GM23338 (cell line): ENCODE results near the gene ELF5. TPM values are rescaled to one million over a fixed set of nuclear protein-coding genes. Genes with fewer than 3 reads are reported as not detected.

Experiments used
- ATAC-seq: fragments of 200-7000 bp; cut with Tn5 transposase; 3 replicates; pipeline ENCODE4 v1.9.1; 2020
- DNase-seq: peaks from one replicate; pipeline ENCODE4 v3.0.0-alpha.2; 2015; ENCODE audit warnings: low spot score
- H2AFZ ChIP-seq: fragments of 200-600 bp; sonication (generic); 2 replicates; pipeline ENCODE4 v1.8.0; 2016; ENCODE audit warnings: antibody characterized with exemption, mild to moderate bottlenecking, moderate library complexity
- H3F3A ChIP-seq: fragments of 200-600 bp; sonication (generic); replicated peaks from 2 replicates; pipeline ENCODE4 v1.8.0; 2017; ENCODE audit warnings: antibody characterized with exemption, mixed run types, low read depth
- H3K27ac ChIP-seq: fragments of 200-600 bp; sonication (generic); 2 replicates; pipeline ENCODE4 v1.6.1; 2016; ENCODE audit warnings: low read depth
- H3K27me3 ChIP-seq: fragments of 200-600 bp; sonication (generic); 2 replicates; pipeline ENCODE4 v1.8.0; 2016; ENCODE audit warnings: mild to moderate bottlenecking, mixed run types, moderate library complexity; ENCODE audit not compliant: insufficient read depth
- H3K36me3 ChIP-seq: fragments of 200-600 bp; sonication (generic); 2 replicates; pipeline ENCODE4 v1.8.0; 2016; ENCODE audit warnings: mild to moderate bottlenecking; ENCODE audit not compliant: insufficient read depth
- H3K4me1 ChIP-seq: fragments of 200-600 bp; sonication (generic); 2 replicates; pipeline ENCODE4 v1.8.0; 2016; ENCODE audit warnings: mild to moderate bottlenecking, moderate library complexity; ENCODE audit not compliant: insufficient read depth
- H3K4me2 ChIP-seq: fragments of 200-600 bp; sonication (generic); 2 replicates; pipeline ENCODE4 v1.7.1; 2017; ENCODE audit warnings: mixed run types
- H3K4me3 ChIP-seq: fragments of 200-600 bp; sonication (generic); 2 replicates; pipeline ENCODE4 v1.6.1; 2016; ENCODE audit warnings: mixed run types
- H3K79me2 ChIP-seq: fragments of 200-600 bp; sonication (generic); replicated peaks from 2 replicates; pipeline ENCODE4 v1.8.0; 2017; ENCODE audit warnings: mild to moderate bottlenecking; ENCODE audit not compliant: insufficient read depth
- H3K9me2 ChIP-seq: fragments of 200-600 bp; sonication (generic); 2 replicates; pipeline ENCODE4 v1.8.0; 2017; ENCODE audit not compliant: insufficient read depth
- H4K20me1 ChIP-seq: fragments of 200-600 bp; sonication (generic); replicated peaks from 2 replicates; pipeline ENCODE4 v1.8.0; 2017; ENCODE audit warnings: mild to moderate bottlenecking; ENCODE audit not compliant: insufficient read depth
- H3K27ac Mint-ChIP-seq: 2 replicates; pipeline ENCODE4 v1.8.0; 2020; ENCODE audit warnings: inconsistent platforms, mild to moderate bottlenecking, moderate library complexity, mixed read lengths
- H3K27me3 Mint-ChIP-seq: 3 replicates; pipeline ENCODE4 v1.8.0; 2022; ENCODE audit warnings: low read depth, mild to moderate bottlenecking, moderate library complexity, mixed read lengths, inconsistent platforms; ENCODE audit not compliant: insufficient read depth, poor library complexity
- H3K36me3 Mint-ChIP-seq: 3 replicates; pipeline ENCODE4 v1.8.0; 2021; ENCODE audit warnings: low read depth, mild to moderate bottlenecking, inconsistent platforms, moderate library complexity, mixed read lengths
- H3K4me1 Mint-ChIP-seq: 3 replicates; pipeline ENCODE4 v1.8.0; 2020; ENCODE audit warnings: mild to moderate bottlenecking, inconsistent platforms, mixed read lengths
- H3K4me3 Mint-ChIP-seq: 3 replicates; pipeline ENCODE4 v1.8.0; 2021; ENCODE audit warnings: moderate library complexity, mild to moderate bottlenecking, inconsistent platforms, mixed read lengths
- H3K9me3 Mint-ChIP-seq: 3 replicates; pipeline ENCODE4 v1.8.0; 2020; ENCODE audit warnings: moderate library complexity, mild to moderate bottlenecking, inconsistent platforms, mixed read lengths
- CREB1 ChIP-seq: fragments of 250-450 bp; sonication (Bioruptor Pico); IDR thresholded peaks from 2 replicates; pipeline ENCODE4 v1.5.0; 2020; ENCODE audit warnings: low read depth, mild to moderate bottlenecking, moderate library complexity
- EZH2 ChIP-seq: fragments of 200-600 bp; sonication (generic); IDR thresholded peaks from one replicate; pipeline ENCODE4 v1.8.0; 2017; ENCODE audit warnings: antibody characterized with exemption, mild to moderate bottlenecking, low read depth; ENCODE audit not compliant: unreplicated experiment
- EZH2phosphoT487 ChIP-seq: fragments of 200-600 bp; sonication (generic); IDR thresholded peaks from one replicate; pipeline ENCODE4 v1.8.1; 2018; ENCODE audit warnings: antibody characterized with exemption; ENCODE audit not compliant: unreplicated experiment
- JUNB ChIP-seq: IDR thresholded peaks from one replicate; pipeline ENCODE4 v1.6.1; 2016; ENCODE audit warnings: antibody characterized with exemption; ENCODE audit not compliant: unreplicated experiment
- NANOG ChIP-seq: IDR thresholded peaks from 2 replicates; pipeline ENCODE4 v1.6.1; 2016; ENCODE audit warnings: antibody characterized with exemption, borderline replicate concordance
- POLR2AphosphoS5 ChIP-seq: IDR thresholded peaks from 2 replicates; pipeline ENCODE4 v1.6.1; 2016; ENCODE audit warnings: antibody characterized with exemption, low read depth
- STAT1 ChIP-seq: IDR thresholded peaks from one replicate; pipeline ENCODE4 v1.6.1; 2016; ENCODE audit warnings: antibody characterized with exemption; ENCODE audit not compliant: unreplicated experiment
- ZNF114 ChIP-seq: fragments of 250-450 bp; sonication (Bioruptor Pico); IDR thresholded peaks from 2 replicates; pipeline ENCODE4 v1.5.0; 2020; ENCODE audit warnings: mild to moderate bottlenecking, moderate library complexity
- ZNF331 ChIP-seq: fragments of 250-450 bp; sonication (Bioruptor Pico); IDR thresholded peaks from 2 replicates; pipeline ENCODE4 v1.5.0; 2020; ENCODE audit warnings: low read depth, mild to moderate bottlenecking, moderate library complexity
- polyA plus RNA-seq: library from polyadenylated mRNA; unstranded; fragments of >200 nt; fragmentation: Nextera tagmentation; extraction: Ambion mirVana; gene quantifications from 2 replicates; pipeline ENCODE4 v1.2.1, GENCODE V29; 2016
- total RNA-seq: library from RNA; depleted of rRNA; stranded (reverse); fragments of >200 nt; shearing (Covaris generic); gene quantifications from 2 replicates; pipeline ENCODE4 v1.2.3, GENCODE V29; 2014
- TF ChIP-seq, protein P1 (sequence below): IDR thresholded peaks from 2 replicates; pipeline ENCODE4 v1.6.1; 2016; ENCODE audit warnings: antibody characterized with exemption
- TF ChIP-seq, protein P2 (sequence below): IDR thresholded peaks from one replicate; pipeline ENCODE4 v1.6.1; 2018; ENCODE audit warnings: antibody characterized with exemption; ENCODE audit not compliant: unreplicated experiment
- TF ChIP-seq, protein P3 (sequence below): fragments of 250-450 bp; sonication (Bioruptor Pico); IDR thresholded peaks from 2 replicates; pipeline ENCODE4 v1.5.0; 2020; ENCODE audit warnings: mild to moderate bottlenecking, moderate library complexity
- TF ChIP-seq, protein P4 (sequence below), 2 experiments: fragments of 200-600 bp in 1 of 2; sonication (generic) in 1 of 2; conservative IDR thresholded peaks; 2 replicates each; pipeline versions ENCODE4 v1.5.1 to v1.6.1; 2016 to 2017; ENCODE audit warnings: antibody characterized with exemption in 2 of 2, low read depth in 2 of 2, mild to moderate bottlenecking in 2 of 2, moderate library complexity in 1 of 2

The ELF5 gene
- total and polyA plus RNA-seq, 2 experiments from 2014 or later = not detected

DNA sequence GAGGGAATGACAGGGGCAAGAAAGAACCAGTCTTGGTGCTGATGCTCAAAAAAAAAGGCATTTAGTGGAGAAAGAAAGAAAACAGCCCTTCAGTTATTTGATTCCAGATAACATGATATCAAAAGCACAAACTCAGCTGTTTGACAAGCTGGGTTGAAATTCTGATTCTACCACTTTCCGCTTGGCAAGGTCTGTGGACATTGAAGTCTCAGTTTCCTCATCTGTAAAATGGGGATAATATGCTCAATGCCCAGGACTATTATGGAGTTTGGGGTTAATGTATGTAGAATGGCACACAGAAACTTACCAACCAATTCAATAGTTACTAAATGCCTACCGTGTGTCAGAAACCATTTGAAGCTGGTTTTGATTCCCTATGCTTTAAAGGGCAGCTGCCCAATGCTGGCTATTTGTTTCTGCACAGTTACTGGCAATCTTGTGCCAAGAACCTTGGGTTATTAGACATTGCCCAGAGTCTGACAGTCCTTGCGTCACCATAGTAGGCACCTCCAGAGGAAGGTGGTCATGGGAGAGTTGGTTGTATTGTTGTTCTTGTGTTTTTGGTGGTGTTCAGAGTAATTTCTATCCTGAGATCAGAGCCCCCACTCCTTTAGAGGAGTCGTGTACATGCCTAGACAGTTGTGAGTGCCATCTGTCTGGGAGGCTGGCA is 19.5 kb downstream of the ELF5 start:
- DNase-seq = no peak
- ATAC-seq = no peak
- no peaks in the 10 kb centered on the region for H3K36me3 Mint-ChIP-seq
- no peaks in the 10 kb centered on the region for H3K9me3 Mint-ChIP-seq
- Histone ChIP-seq H3K9me2 (no peaks in the 10 kb centered on the region), H4K20me1 (no peaks in the 10 kb centered on the region), H3K79me2 (no peaks in the 10 kb centered on the region), H3K36me3 (no peaks in the 10 kb centered on the region), H3K4me2 (no peak overlapping the region), H3K4me1 (no peaks in the 10 kb centered on the region), H3K27me3 (no peaks in the 10 kb centered on the region), H3F3A (no peaks in the 10 kb centered on the region), H2AFZ (no peak overlapping the region), H3K27ac (no peak overlapping the region), H3K4me3 (no peak overlapping the region)
- TF ChIP-seq, protein P1, sequence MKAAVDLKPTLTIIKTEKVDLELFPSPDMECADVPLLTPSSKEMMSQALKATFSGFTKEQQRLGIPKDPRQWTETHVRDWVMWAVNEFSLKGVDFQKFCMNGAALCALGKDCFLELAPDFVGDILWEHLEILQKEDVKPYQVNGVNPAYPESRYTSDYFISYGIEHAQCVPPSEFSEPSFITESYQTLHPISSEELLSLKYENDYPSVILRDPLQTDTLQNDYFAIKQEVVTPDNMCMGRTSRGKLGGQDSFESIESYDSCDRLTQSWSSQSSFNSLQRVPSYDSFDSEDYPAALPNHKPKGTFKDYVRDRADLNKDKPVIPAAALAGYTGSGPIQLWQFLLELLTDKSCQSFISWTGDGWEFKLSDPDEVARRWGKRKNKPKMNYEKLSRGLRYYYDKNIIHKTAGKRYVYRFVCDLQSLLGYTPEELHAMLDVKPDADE = no peak
- TF ChIP-seq EZH2phosphoT487 (no peak), ZNF114 (CRISPR knock-in tag) (no peak), EZH2 (no peak), ZNF331 (CRISPR knock-in tag) (no peak), POLR2AphosphoS5 (no peak), CREB1 (CRISPR knock-in tag) (no peak), NANOG (no peak), STAT1 (no peak), JUNB (no peak)
- TF ChIP-seq, protein P2, sequence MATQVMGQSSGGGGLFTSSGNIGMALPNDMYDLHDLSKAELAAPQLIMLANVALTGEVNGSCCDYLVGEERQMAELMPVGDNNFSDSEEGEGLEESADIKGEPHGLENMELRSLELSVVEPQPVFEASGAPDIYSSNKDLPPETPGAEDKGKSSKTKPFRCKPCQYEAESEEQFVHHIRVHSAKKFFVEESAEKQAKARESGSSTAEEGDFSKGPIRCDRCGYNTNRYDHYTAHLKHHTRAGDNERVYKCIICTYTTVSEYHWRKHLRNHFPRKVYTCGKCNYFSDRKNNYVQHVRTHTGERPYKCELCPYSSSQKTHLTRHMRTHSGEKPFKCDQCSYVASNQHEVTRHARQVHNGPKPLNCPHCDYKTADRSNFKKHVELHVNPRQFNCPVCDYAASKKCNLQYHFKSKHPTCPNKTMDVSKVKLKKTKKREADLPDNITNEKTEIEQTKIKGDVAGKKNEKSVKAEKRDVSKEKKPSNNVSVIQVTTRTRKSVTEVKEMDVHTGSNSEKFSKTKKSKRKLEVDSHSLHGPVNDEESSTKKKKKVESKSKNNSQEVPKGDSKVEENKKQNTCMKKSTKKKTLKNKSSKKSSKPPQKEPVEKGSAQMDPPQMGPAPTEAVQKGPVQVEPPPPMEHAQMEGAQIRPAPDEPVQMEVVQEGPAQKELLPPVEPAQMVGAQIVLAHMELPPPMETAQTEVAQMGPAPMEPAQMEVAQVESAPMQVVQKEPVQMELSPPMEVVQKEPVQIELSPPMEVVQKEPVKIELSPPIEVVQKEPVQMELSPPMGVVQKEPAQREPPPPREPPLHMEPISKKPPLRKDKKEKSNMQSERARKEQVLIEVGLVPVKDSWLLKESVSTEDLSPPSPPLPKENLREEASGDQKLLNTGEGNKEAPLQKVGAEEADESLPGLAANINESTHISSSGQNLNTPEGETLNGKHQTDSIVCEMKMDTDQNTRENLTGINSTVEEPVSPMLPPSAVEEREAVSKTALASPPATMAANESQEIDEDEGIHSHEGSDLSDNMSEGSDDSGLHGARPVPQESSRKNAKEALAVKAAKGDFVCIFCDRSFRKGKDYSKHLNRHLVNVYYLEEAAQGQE = no peak
- TF ChIP-seq, protein P3, sequence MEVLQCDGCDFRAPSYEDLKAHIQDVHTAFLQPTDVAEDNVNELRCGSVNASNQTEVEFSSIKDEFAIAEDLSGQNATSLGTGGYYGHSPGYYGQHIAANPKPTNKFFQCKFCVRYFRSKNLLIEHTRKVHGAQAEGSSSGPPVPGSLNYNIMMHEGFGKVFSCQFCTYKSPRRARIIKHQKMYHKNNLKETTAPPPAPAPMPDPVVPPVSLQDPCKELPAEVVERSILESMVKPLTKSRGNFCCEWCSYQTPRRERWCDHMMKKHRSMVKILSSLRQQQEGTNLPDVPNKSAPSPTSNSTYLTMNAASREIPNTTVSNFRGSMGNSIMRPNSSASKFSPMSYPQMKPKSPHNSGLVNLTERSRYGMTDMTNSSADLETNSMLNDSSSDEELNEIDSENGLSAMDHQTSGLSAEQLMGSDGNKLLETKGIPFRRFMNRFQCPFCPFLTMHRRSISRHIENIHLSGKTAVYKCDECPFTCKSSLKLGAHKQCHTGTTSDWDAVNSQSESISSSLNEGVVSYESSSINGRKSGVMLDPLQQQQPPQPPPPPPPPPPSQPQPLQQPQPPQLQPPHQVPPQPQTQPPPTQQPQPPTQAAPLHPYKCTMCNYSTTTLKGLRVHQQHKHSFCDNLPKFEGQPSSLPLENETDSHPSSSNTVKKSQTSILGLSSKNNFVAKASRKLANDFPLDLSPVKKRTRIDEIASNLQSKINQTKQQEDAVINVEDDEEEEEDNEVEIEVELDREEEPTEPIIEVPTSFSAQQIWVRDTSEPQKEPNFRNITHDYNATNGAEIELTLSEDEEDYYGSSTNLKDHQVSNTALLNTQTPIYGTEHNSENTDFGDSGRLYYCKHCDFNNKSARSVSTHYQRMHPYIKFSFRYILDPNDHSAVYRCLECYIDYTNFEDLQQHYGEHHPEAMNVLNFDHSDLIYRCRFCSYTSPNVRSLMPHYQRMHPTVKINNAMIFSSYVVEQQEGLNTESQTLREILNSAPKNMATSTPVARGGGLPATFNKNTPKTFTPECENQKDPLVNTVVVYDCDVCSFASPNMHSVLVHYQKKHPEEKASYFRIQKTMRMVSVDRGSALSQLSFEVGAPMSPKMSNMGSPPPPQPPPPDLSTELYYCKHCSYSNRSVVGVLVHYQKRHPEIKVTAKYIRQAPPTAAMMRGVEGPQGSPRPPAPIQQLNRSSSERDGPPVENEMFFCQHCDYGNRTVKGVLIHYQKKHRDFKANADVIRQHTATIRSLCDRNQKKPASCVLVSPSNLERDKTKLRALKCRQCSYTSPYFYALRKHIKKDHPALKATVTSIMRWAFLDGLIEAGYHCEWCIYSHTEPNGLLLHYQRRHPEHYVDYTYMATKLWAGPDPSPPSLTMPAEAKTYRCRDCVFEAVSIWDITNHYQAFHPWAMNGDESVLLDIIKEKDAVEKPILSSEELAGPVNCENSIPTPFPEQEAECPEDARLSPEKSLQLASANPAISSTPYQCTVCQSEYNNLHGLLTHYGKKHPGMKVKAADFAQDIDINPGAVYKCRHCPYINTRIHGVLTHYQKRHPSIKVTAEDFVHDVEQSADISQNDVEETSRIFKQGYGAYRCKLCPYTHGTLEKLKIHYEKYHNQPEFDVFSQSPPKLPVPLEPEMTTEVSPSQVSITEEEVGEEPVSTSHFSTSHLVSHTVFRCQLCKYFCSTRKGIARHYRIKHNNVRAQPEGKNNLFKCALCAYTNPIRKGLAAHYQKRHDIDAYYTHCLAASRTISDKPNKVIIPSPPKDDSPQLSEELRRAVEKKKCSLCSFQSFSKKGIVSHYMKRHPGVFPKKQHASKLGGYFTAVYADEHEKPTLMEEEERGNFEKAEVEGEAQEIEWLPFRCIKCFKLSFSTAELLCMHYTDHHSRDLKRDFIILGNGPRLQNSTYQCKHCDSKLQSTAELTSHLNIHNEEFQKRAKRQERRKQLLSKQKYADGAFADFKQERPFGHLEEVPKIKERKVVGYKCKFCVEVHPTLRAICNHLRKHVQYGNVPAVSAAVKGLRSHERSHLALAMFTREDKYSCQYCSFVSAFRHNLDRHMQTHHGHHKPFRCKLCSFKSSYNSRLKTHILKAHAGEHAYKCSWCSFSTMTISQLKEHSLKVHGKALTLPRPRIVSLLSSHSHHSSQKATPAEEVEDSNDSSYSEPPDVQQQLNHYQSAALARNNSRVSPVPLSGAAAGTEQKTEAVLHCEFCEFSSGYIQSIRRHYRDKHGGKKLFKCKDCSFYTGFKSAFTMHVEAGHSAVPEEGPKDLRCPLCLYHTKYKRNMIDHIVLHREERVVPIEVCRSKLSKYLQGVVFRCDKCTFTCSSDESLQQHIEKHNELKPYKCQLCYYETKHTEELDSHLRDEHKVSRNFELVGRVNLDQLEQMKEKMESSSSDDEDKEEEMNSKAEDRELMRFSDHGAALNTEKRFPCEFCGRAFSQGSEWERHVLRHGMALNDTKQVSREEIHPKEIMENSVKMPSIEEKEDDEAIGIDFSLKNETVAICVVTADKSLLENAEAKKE (CRISPR knock-in tag) = no peak
- TF ChIP-seq, protein P4, sequence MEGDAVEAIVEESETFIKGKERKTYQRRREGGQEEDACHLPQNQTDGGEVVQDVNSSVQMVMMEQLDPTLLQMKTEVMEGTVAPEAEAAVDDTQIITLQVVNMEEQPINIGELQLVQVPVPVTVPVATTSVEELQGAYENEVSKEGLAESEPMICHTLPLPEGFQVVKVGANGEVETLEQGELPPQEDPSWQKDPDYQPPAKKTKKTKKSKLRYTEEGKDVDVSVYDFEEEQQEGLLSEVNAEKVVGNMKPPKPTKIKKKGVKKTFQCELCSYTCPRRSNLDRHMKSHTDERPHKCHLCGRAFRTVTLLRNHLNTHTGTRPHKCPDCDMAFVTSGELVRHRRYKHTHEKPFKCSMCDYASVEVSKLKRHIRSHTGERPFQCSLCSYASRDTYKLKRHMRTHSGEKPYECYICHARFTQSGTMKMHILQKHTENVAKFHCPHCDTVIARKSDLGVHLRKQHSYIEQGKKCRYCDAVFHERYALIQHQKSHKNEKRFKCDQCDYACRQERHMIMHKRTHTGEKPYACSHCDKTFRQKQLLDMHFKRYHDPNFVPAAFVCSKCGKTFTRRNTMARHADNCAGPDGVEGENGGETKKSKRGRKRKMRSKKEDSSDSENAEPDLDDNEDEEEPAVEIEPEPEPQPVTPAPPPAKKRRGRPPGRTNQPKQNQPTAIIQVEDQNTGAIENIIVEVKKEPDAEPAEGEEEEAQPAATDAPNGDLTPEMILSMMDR (conservative IDR thresholded peaks at IDR 0.05; ENCODE audit: low read depth in 2 of 2) = no peak
- H3K27me3 Mint-ChIP-seq = peaks cover 6% of the 10 kb centered on the region
- no peak overlapping the region for H3K4me3 Mint-ChIP-seq
- H3K27ac Mint-ChIP-seq = no peak overlapping the region
- H3K4me1 Mint-ChIP-seq = no peaks in the 10 kb centered on the region; the same call in 2 of the 3 replicates
